Neural cell (in vitro differentiated cells): Measurements from ENCODE around the gene TFIP11. TPM values are rescaled to one million over a fixed set of nuclear protein-coding genes. Genes with fewer than 3 reads are reported as not detected.

ENCODE experiments used
- H2AFZ ChIP-seq: fragments of 200-600, 300-800 bp; sonication (generic), shearing (Covaris generic); 2 replicates; pipeline ENCODE4 v1.6.0; 2014; ENCODE audit warnings: low read depth, mild to moderate bottlenecking, antibody characterized with exemption, low read length, moderate library complexity
- H3F3A ChIP-seq: fragments of 200-600 bp; shearing (Covaris generic); 2 replicates; pipeline ENCODE4 v1.6.1; 2016; ENCODE audit warnings: mild to moderate bottlenecking, moderate library complexity, mixed read lengths, antibody characterized with exemption, low read length; ENCODE audit not compliant: insufficient read depth, poor library complexity, severe bottlenecking
- H3K27ac ChIP-seq: fragments of 200-600, 300-800 bp; sonication (generic), shearing (Covaris generic); 2 replicates; pipeline ENCODE4 v1.5.1; 2014; ENCODE audit warnings: mild to moderate bottlenecking, low read length, moderate library complexity
- H3K27me3 ChIP-seq: fragments of 300-800, 200-600 bp; sonication (generic), shearing (Covaris generic); 2 replicates; pipeline ENCODE4 v1.6.0; 2014; ENCODE audit warnings: mild to moderate bottlenecking, low read depth, low read length, moderate library complexity; ENCODE audit not compliant: insufficient read depth
- H3K36me3 ChIP-seq: fragments of 300-800, 200-600 bp; sonication (generic), shearing (Covaris generic); 2 replicates; pipeline ENCODE4 v1.5.1; 2014; ENCODE audit warnings: mild to moderate bottlenecking, antibody characterized with exemption, low read length, moderate library complexity; ENCODE audit not compliant: insufficient read depth
- H3K4me2 ChIP-seq: fragments of 300-800, 200-600 bp; sonication (generic), shearing (Covaris generic); 2 replicates; pipeline ENCODE4 v1.6.0; 2014; ENCODE audit warnings: mild to moderate bottlenecking, low read length
- H3K4me3 ChIP-seq: fragments of 300-800, 200-600 bp; sonication (generic), shearing (Covaris generic); 2 replicates; pipeline ENCODE4 v1.5.1; 2014; ENCODE audit warnings: mild to moderate bottlenecking, low read length, moderate library complexity
- H3K79me2 ChIP-seq: fragments of 200-600 bp; shearing (Covaris generic); replicated peaks from 2 replicates; pipeline ENCODE4 v1.6.0; 2014; ENCODE audit warnings: mild to moderate bottlenecking, low read length, moderate library complexity; ENCODE audit not compliant: insufficient read depth
- H3K9ac ChIP-seq: fragments of 300-800, 200-600 bp; sonication (generic), shearing (Covaris generic); 2 replicates; pipeline ENCODE4 v1.6.1; 2016; ENCODE audit warnings: mild to moderate bottlenecking, low read length, mixed read lengths
- H3K9me2 ChIP-seq: fragments of 200-600 bp; shearing (Covaris generic); 2 replicates; pipeline ENCODE4 v1.6.1; 2016; ENCODE audit warnings: mild to moderate bottlenecking, low read length, mixed read lengths; ENCODE audit not compliant: insufficient read depth
- H3K9me3 ChIP-seq: fragments of 200-600, 300-800 bp; sonication (generic), shearing (Covaris generic); 2 replicates; pipeline ENCODE4 v1.6.1; 2016; ENCODE audit warnings: mild to moderate bottlenecking, mixed run types, low read length, moderate library complexity, mixed read lengths
- H4K20me1 ChIP-seq: fragments of 200-600 bp; shearing (Covaris generic); 2 replicates; pipeline ENCODE4 v1.6.1; 2016; ENCODE audit warnings: mild to moderate bottlenecking, mixed run types; ENCODE audit not compliant: insufficient read depth
- EP300 ChIP-seq: fragments of 450-650 bp; conservative IDR thresholded peaks from 2 replicates; pipeline ENCODE4 v1.6.1; 2014; ENCODE audit warnings: antibody characterized with exemption, mild to moderate bottlenecking, moderate library complexity; ENCODE audit not compliant: poor library complexity, severe bottlenecking
- EZH2 ChIP-seq: fragments of 200-600, 300-800 bp; shearing (Covaris generic), sonication (generic); IDR thresholded peaks from 2 replicates; pipeline ENCODE4 v1.6.1; 2014; ENCODE audit warnings: antibody characterized with exemption, low read length, borderline replicate concordance, mild to moderate bottlenecking; ENCODE audit not compliant: insufficient read depth, poor library complexity, severe bottlenecking
- MXI1 ChIP-seq: fragments of 450-650 bp; conservative IDR thresholded peaks from 2 replicates; pipeline ENCODE4 v1.6.1; 2014; ENCODE audit warnings: antibody characterized with exemption, mild to moderate bottlenecking; ENCODE audit not compliant: poor library complexity, severe bottlenecking
- POLR2AphosphoS5 ChIP-seq: IDR thresholded peaks from 2 replicates; pipeline ENCODE4 v1.6.1; 2012
- RAD21 ChIP-seq: fragments of 450-650 bp; conservative IDR thresholded peaks from 2 replicates; pipeline ENCODE4 v1.6.1; 2014; ENCODE audit warnings: antibody characterized with exemption, mild to moderate bottlenecking, moderate library complexity
- SMC3 ChIP-seq: fragments of 450-650 bp; conservative IDR thresholded peaks from 2 replicates; pipeline ENCODE4 v1.6.1; 2014; ENCODE audit warnings: antibody characterized with exemption, mild to moderate bottlenecking, moderate library complexity; ENCODE audit not compliant: poor library complexity
- TAF1 ChIP-seq: IDR thresholded peaks from 2 replicates; pipeline ENCODE4 v1.6.1; 2012; ENCODE audit warnings: low read depth
- polyA plus RNA-seq: library from polyadenylated mRNA; depleted of rRNA; stranded (reverse); fragments of >200 nt; gene quantifications from 2 replicates; pipeline ENCODE4 v1.2.3, GENCODE V29; 2014
- TF ChIP-seq, protein P1 (sequence below): fragments of 450-650 bp; IDR thresholded peaks from 2 replicates; pipeline ENCODE4 v1.5.1; 2014; ENCODE audit warnings: antibody characterized with exemption, mild to moderate bottlenecking, moderate library complexity; ENCODE audit not compliant: poor library complexity, severe bottlenecking
- TF ChIP-seq, protein P2 (sequence below): IDR thresholded peaks from 2 replicates; pipeline ENCODE4 v1.6.1; 2012; ENCODE audit warnings: borderline replicate concordance

Gene TFIP11
- polyA plus RNA-seq, 1 donor from 2014 or later: 49.8 TPM

DNA sequence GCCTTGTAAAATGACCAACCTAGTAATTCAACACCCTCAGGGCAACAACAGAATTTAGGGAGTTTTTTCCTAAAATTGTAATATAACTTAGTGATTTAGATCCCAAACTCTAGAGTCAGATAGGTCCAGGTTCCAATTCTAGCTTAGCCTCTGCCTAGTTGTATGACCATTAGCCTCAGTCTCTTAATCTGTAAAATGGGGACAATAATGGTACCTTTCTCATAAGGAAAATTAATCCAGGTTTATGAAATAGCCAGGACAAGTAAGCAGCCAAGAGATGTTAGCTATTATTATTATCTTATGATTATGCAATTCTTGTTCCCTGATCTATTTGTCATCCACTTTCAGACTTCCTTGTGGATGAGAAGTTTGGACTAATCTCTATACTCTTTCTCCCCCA lies 4.1 kb downstream of the TFIP11 start:
- Histone ChIP-seq H3K9ac (no peak overlapping the region), H3K79me2 (peaks cover 22% of the 10 kb centered on the region), H3F3A (no peaks in the 10 kb centered on the region), H3K36me3 (no peaks in the 10 kb centered on the region), H3K9me2 (no peaks in the 10 kb centered on the region), H3K27me3 (no peaks in the 10 kb centered on the region), H4K20me1 (no peaks in the 10 kb centered on the region), H3K9me3 (no peaks in the 10 kb centered on the region), H3K27ac (no peak overlapping the region), H2AFZ (no peak overlapping the region), H3K4me3 (no peak overlapping the region), H3K4me2 (no peak overlapping the region)
- TF ChIP-seq RAD21 (no peak), TAF1 (no peak), EZH2 (no peak), SMC3 (no peak), EP300 (no peak), POLR2AphosphoS5 (no peak), MXI1 (no peak)
- TF ChIP-seq, protein P1, sequence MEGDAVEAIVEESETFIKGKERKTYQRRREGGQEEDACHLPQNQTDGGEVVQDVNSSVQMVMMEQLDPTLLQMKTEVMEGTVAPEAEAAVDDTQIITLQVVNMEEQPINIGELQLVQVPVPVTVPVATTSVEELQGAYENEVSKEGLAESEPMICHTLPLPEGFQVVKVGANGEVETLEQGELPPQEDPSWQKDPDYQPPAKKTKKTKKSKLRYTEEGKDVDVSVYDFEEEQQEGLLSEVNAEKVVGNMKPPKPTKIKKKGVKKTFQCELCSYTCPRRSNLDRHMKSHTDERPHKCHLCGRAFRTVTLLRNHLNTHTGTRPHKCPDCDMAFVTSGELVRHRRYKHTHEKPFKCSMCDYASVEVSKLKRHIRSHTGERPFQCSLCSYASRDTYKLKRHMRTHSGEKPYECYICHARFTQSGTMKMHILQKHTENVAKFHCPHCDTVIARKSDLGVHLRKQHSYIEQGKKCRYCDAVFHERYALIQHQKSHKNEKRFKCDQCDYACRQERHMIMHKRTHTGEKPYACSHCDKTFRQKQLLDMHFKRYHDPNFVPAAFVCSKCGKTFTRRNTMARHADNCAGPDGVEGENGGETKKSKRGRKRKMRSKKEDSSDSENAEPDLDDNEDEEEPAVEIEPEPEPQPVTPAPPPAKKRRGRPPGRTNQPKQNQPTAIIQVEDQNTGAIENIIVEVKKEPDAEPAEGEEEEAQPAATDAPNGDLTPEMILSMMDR: no peak
- TF ChIP-seq, protein P2, sequence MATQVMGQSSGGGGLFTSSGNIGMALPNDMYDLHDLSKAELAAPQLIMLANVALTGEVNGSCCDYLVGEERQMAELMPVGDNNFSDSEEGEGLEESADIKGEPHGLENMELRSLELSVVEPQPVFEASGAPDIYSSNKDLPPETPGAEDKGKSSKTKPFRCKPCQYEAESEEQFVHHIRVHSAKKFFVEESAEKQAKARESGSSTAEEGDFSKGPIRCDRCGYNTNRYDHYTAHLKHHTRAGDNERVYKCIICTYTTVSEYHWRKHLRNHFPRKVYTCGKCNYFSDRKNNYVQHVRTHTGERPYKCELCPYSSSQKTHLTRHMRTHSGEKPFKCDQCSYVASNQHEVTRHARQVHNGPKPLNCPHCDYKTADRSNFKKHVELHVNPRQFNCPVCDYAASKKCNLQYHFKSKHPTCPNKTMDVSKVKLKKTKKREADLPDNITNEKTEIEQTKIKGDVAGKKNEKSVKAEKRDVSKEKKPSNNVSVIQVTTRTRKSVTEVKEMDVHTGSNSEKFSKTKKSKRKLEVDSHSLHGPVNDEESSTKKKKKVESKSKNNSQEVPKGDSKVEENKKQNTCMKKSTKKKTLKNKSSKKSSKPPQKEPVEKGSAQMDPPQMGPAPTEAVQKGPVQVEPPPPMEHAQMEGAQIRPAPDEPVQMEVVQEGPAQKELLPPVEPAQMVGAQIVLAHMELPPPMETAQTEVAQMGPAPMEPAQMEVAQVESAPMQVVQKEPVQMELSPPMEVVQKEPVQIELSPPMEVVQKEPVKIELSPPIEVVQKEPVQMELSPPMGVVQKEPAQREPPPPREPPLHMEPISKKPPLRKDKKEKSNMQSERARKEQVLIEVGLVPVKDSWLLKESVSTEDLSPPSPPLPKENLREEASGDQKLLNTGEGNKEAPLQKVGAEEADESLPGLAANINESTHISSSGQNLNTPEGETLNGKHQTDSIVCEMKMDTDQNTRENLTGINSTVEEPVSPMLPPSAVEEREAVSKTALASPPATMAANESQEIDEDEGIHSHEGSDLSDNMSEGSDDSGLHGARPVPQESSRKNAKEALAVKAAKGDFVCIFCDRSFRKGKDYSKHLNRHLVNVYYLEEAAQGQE: no peak

DNA sequence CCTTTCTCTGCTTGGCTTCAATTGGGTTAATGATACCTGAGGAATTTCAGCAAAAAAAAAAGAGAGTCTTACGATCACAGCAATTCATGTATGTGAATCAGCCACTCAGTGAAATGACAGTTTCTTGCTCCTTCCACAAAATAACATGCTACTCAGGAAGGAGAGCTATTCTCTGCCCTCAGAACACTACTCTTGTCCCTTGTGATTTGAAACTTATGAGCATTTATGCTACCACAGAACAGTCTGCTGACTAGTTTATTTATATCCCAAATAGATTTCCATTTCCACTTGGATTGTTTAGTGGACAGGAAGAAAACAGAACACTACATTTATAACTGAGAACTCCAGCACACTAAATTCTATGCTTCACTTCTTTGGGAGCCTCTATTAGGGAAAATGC lies 8.5 kb downstream of the TFIP11 start:
- H3K9me2 ChIP-seq: no peaks in the 10 kb centered on the region
- TF ChIP-seq TAF1: no peak
- no peak overlapping the region for H3K4me3 ChIP-seq
- no peak overlapping the region for H3K9ac ChIP-seq
- no peaks in the 10 kb centered on the region for H4K20me1 ChIP-seq
- no peak overlapping the region for H2AFZ ChIP-seq
- H3K27me3 ChIP-seq: no peaks in the 10 kb centered on the region
- H3K4me2 ChIP-seq: no peak overlapping the region
- H3K27ac ChIP-seq: no peak overlapping the region
- no peaks in the 10 kb centered on the region for H3K79me2 ChIP-seq
- peaks cover 12% of the 10 kb centered on the region for H3K36me3 ChIP-seq
- no peaks in the 10 kb centered on the region for H3K9me3 ChIP-seq
- H3F3A ChIP-seq: no peaks in the 10 kb centered on the region
